Activated naive CD8-positive, alpha-beta T cell treated with anti-CD3 and anti-CD28 coated beads, Interleukin-2, amount 50 U/mL, for 24 hours (primary cell): Measurements from ENCODE around the gene WDR54.
"Not testable (repeated sequence)": the region's sequence is repeated elsewhere in the genome, so short reads cannot be mapped to it uniquely, and the experiment has no call there.

Experiments used
- ATAC-seq: fragments of 150-1000 bp; cut with Tn5 transposase; one replicate; pipeline ENCODE4 v1.10.0; 2021
- DNase-seq: peaks from one replicate; pipeline ENCODE4 v3.0.0; 2021
- H3K27ac Mint-ChIP-seq: one replicate; pipeline ENCODE4 v1.8.0; 2021; ENCODE audit warnings: mild to moderate bottlenecking, mixed read lengths
- H3K27me3 Mint-ChIP-seq: one replicate; pipeline ENCODE4 v1.8.0; 2021; ENCODE audit warnings: mixed read lengths
- H3K36me3 Mint-ChIP-seq: one replicate; pipeline ENCODE4 v1.8.0; 2021; ENCODE audit warnings: low read depth, mixed read lengths
- H3K4me1 Mint-ChIP-seq: one replicate; pipeline ENCODE4 v1.8.0; 2021; ENCODE audit warnings: mixed read lengths
- H3K4me3 Mint-ChIP-seq: one replicate; pipeline ENCODE4 v1.8.0; 2021; ENCODE audit warnings: mild to moderate bottlenecking, moderate library complexity, mixed read lengths
- H3K9me3 Mint-ChIP-seq: one replicate; pipeline ENCODE4 v1.8.0; 2021; ENCODE audit warnings: mixed read lengths

Gene WDR54

DNA sequence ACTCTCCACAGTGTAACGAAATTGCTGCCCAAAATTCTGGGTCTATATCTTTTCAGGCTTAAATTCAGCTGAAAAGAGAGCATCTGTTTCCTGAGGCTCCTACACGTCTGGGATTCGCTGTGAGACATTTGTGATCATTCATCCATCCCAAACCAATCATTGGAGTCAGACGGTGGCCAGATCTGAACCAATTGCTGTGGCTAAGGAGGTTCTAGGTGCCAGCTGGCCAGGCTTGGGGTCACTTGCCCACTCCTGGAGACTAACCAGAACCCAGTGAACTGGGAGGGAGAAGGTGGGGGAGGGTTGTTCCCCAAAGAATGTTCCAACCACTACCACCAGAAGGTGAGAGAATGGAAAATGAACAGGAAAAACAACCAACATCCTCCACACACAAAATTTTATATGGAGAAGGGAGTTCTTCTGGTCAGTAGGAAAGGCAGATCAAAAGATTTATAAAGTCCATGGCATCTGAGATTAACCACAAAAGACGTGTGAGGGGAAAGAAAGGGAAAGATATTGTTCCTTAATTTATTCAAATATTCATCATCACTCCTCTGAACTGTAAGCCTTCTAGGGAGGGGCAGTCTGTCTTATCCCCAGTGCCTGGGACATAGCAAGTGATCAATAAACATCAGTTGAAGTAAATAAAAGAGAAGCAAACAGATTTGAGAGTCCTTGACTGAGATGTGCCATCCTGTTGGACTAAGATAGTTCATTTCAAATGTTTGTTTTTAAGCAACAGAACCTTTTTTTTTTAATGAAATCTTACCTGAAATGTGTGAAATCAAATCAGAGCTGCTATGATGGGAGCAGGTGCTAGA lies 23.2 kb downstream of the WDR54 start:
- peaks cover 35% of the 10 kb centered on the region for H3K27me3 Mint-ChIP-seq
- H3K4me3 Mint-ChIP-seq = no peak overlapping the region
- H3K27ac Mint-ChIP-seq = no peak overlapping the region
- peaks cover 19% of the 10 kb centered on the region for H3K4me1 Mint-ChIP-seq
- ATAC-seq (no peak), DNase-seq (no peak)
- no peaks in the 10 kb centered on the region for H3K36me3 Mint-ChIP-seq
- no peaks in the 10 kb centered on the region for H3K9me3 Mint-ChIP-seq

DNA sequence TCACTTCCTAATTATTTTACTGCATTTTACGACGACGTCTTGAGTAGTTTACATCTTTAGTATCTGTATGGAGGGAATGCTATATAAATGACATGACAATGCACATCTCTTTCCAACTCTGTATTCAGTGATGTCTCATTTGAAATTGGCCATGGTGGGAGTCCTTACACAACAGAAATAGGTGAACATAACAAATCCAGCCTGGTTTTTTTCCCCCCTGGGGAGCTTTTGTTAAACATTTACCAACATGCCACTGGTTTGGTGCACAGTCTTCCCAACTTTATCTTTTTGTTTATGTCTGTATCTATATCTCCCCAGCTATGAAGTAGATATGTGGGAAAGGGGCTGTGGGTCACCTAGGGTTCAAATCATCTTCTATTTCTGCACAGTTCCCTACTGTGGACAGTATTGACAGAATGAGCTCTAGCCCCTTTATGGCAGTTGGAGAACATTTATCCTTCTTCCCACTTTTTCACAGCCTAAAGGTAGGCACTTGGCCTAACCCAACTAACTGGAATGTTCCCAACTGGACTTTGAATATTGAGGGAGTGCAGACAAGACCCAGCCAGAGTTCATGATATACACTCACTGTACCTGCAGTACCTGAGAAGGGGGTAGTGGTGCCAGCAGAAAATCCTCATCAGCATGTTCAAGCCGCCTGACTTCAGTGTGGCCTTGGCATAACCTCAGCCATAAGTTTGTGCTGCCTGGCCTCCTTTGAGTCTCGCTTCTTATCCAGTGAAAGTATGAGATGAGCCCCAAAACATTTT lies 25.9 kb downstream of the WDR54 start:
- Mint-ChIP-seq H3K27ac (no peak overlapping the region), H3K27me3 (peaks cover 18% of the 10 kb centered on the region), H3K9me3 (no peaks in the 10 kb centered on the region), H3K4me1 (peaks cover 11% of the 10 kb centered on the region), H3K36me3 (no peaks in the 10 kb centered on the region), H3K4me3 (no peak overlapping the region)
- ATAC-seq (no peak), DNase-seq (no peak)

DNA sequence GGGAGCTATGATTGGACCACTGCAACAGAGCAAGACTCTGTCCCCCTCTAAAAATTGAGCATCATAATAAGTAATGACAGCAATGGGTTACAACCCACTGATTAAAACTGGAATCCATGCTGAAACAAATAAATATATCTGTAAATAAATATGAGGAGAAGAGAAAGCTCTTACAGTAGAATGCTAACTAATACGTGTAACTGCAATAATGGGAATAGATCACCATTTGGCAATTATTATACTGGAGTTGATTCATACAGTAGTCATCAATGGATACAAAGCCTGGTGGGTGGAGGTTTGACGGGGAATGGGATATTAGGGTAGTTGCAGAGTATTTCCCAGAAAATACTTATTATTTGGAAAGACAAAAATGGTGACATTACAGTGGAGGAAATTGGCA lies 27.2 kb downstream of the WDR54 start:
- no peak for DNase-seq
- H3K27ac Mint-ChIP-seq = no peak overlapping the region
- no peaks in the 10 kb centered on the region for H3K9me3 Mint-ChIP-seq
- no peak for ATAC-seq
- H3K4me1 Mint-ChIP-seq = peaks cover 16% of the 10 kb centered on the region
- H3K36me3 Mint-ChIP-seq = no peaks in the 10 kb centered on the region
- H3K4me3 Mint-ChIP-seq = no peak overlapping the region
- H3K27me3 Mint-ChIP-seq = peaks cover 13% of the 10 kb centered on the region

DNA sequence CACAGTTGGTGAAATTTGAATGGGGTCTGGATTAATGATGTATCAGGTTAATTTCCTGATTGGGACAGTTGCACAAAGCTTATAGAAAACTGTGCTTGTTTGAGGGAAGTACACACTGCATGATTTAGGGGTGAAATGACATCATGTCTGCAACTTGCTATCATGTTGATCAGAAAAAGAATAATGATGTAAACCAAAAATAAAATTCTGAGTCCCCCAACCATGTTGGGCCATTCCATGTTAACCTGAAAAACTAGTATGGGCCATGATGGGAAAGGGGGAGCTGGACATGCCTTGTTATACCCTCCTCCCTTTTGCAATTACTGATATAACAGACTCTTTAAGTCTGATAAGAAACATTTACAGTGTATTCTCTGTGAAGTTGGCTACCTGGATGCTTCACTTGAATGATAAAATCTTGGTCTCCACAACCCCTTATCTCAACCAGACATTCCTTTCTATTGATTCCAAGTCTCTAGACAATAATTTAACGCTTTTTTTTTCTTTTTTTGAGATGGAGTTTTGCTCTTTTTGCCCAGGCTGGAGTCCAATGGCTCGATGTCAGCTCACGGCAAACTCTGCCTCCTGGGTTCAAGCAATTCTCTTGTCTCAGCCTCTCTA lies 29.1 kb downstream of the WDR54 start:
- Mint-ChIP-seq H3K36me3 (peaks cover 2% of the 10 kb centered on the region), H3K9me3 (no peaks in the 10 kb centered on the region), H3K4me3 (no peak overlapping the region), H3K4me1 (peaks cover 22% of the 10 kb centered on the region), H3K27ac (no peak overlapping the region), H3K27me3 (peaks cover under 1% of the 10 kb centered on the region)
- DNase-seq (no peak), ATAC-seq (no peak)

DNA sequence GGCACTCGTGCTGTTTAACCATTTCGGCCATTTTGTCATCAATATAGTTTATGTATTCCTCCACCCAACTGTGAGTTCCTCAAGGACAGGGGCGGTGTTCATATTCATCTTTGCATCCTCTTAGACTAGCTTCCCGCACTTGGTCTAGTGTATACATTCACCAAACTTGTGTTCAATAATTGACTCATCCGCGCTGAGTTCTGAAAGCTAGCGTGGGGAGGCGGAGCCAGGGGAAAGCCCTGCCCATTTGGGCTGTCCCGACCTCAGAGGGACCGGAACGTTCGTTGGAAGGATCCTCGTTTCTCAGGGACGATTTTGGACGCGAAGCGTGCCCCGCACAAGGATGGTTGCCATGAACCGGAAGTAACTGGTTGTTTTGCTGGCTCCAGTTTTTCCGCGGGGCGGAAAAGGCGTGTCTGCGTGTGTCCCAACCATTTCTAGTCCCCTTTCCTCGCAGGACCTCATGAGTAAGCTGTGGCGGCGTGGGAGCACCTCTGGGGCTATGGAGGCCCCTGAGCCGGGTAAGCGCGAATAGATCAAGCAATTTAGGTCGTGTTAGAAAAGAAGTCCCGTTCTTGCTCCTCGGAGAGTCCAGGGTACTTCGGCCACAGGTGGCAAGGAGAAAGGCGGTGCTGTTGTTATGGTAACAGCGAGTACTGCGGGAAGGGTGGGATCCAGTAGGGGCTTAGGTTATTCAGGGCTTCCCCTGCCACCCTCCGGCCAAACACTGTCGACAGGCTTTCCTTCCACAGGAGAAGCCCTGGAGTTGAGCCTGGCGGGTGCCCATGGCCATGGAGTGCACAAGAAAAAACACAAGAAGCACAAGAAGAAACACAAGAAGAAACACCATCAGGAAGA lies 33.4 kb downstream of the WDR54 start, which contains the start of gene INO80B:
Gene INO80B, plus strand, starts transcription at position 434 of the 858 bp plus-strand sequence. Its CDS starts 30 bp downstream, at position 464.
- H3K36me3 Mint-ChIP-seq = peaks cover 17% of the 10 kb centered on the region
- H3K27ac Mint-ChIP-seq = peak within 1 kb of the TSS; percentile 97
- peaks cover 2% of the 10 kb centered on the region for H3K27me3 Mint-ChIP-seq
- peaks cover 58% of the 10 kb centered on the region for H3K4me1 Mint-ChIP-seq
- no peaks in the 10 kb centered on the region for H3K9me3 Mint-ChIP-seq
- peak; percentile 96 for DNase-seq
- peak; percentile 55 for ATAC-seq
- peak within 1 kb of the TSS; percentile 98 for H3K4me3 Mint-ChIP-seq

DNA sequence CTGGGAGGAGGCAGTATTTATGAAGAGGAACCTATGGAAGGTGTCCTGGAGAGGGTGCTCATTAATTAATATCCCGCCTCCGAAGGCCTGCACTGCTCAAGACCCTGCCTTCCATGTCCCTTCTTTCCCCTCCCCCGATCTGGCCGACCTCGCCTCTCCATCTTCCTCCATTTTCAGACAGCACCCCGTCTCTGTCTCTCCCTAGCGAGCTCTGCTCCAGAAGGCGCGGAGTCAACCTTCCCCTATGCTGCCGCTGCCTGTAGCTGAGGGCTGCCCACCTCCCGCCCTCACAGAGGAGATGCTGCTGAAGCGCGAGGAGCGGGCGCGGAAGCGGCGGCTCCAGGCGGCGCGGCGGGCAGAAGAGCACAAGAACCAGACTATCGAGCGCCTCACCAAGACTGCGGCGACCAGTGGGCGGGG lies 35.6 kb downstream of the WDR54 start:
- DNase-seq = no peak

DNA sequence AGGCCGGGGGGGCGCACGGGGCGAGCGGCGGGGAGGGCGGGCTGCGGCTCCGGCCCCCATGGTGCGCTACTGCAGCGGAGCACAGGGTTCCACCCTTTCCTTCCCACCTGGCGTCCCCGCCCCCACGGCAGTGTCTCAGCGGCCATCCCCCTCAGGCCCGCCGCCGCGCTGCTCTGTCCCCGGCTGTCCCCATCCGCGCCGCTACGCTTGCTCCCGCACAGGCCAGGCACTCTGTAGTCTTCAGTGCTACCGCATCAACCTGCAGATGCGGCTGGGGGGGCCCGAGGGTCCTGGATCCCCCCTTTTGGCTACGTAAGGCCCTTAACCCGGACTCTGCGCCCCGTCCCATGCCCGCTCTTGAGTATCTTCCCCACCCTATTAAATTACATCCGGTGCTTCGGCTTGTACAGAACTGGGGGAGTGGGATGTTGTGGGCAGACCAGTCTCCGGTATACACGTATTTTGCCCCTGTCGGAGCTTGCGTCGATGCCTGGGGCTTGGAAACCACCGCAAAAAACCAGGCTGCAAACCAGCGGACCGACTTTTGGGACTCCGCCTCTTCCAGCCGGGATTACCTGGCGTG lies 36.1 kb downstream of the WDR54 start:
- Mint-ChIP-seq H3K4me1 (peaks cover 61% of the 10 kb centered on the region), H3K4me3 (peak overlapping the region; percentile 98), H3K36me3 (peaks cover 20% of the 10 kb centered on the region), H3K27me3 (peaks cover 2% of the 10 kb centered on the region), H3K9me3 (no peaks in the 10 kb centered on the region), H3K27ac (peak overlapping the region; percentile 97)
- DNase-seq = peak; percentile 87
- ATAC-seq = peak; percentile 41

More for the DNA sequence above, 35.6 kb downstream of the WDR54 start:
- Mint-ChIP-seq H3K27ac (peak overlapping the region; percentile 97), H3K4me3 (peak overlapping the region; percentile 98), H3K36me3 (peaks cover 17% of the 10 kb centered on the region), H3K27me3 (peaks cover 2% of the 10 kb centered on the region), H3K9me3 (no peaks in the 10 kb centered on the region), H3K4me1 (peaks cover 65% of the 10 kb centered on the region)
- ATAC-seq = no peak

DNA sequence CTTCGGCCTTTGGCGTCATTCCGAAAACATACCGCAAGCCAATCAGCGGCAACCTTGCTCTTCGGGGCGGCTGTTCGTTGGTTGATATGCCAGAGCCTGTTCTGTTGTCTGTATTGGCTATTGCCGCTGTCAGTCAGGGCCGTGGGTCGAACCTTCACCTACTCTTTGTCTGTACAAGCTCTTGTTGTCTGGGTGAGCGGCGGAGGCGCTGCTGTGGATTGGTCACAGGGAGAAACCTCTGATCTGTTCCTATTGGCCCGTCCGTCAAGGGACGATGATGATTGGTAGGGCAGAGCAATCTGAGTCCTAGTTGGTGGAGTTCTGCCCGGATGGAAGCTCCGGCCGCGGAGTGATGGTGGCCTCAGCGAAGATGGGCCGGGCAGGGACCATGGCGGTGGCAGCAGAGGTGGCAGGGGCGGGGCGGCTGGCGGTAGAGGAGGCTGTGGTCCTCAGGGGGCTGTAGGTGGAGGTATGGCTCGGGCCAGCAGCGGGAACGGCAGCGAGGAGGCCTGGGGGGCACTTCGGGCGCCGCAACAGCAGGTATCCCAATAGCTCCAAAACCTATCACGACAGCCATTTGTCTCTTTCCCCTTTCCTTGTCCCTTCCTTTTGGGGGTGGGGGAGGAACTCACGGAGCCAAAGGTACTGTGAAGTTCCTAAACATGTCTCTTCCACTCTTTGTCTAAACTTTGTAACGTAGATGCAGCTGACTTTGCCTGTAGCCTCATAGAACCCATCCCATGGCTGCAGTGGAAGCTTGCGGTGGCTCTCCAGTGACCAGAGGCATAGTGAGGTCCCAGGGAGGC lies 36.8 kb downstream of the WDR54 start, which contains the start of gene WBP1:
Gene WBP1, plus strand, starts transcription at position 307 of the 806 bp plus-strand sequence. Its CDS starts 165 bp downstream, at position 472.
- H3K4me1 Mint-ChIP-seq = peaks cover 62% of the 10 kb centered on the region
- no peaks in the 10 kb centered on the region for H3K9me3 Mint-ChIP-seq
- H3K36me3 Mint-ChIP-seq = peaks cover 21% of the 10 kb centered on the region
- peak; percentile 98 for DNase-seq
- ATAC-seq = peak; percentile 89
- peaks cover 2% of the 10 kb centered on the region for H3K27me3 Mint-ChIP-seq
- peak within 1 kb of the TSS; percentile 97 for H3K27ac Mint-ChIP-seq
- H3K4me3 Mint-ChIP-seq = peak within 1 kb of the TSS; percentile 98

DNA sequence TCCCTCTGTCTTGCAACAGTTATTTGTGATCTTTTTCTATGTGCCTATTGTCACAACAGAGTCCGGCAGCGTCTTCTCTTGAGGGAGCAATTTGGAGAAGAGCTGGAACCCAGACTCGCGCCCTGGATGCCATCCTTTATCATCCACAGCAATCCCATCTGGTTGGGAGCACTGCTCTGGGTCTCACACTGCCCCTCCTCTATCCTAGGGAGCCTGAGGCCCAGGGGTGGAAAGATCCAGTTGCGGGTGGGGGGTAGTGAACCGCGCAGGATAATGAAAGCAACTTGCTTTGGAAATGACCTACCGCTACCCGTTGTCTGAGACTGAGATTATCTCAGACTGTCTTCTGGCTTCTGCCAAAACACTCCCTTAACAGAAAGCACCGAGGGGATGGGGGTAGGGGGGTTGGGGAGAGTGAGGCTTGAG lies 37.4 kb downstream of the WDR54 start:
- ATAC-seq (no peak), DNase-seq (no peak)
- H3K36me3 Mint-ChIP-seq = peaks cover 22% of the 10 kb centered on the region
- peaks cover 67% of the 10 kb centered on the region for H3K4me1 Mint-ChIP-seq
- peak overlapping the region; percentile 97 for H3K27ac Mint-ChIP-seq
- peaks cover 2% of the 10 kb centered on the region for H3K27me3 Mint-ChIP-seq
- peak overlapping the region; percentile 98 for H3K4me3 Mint-ChIP-seq
- H3K9me3 Mint-ChIP-seq = no peaks in the 10 kb centered on the region

DNA sequence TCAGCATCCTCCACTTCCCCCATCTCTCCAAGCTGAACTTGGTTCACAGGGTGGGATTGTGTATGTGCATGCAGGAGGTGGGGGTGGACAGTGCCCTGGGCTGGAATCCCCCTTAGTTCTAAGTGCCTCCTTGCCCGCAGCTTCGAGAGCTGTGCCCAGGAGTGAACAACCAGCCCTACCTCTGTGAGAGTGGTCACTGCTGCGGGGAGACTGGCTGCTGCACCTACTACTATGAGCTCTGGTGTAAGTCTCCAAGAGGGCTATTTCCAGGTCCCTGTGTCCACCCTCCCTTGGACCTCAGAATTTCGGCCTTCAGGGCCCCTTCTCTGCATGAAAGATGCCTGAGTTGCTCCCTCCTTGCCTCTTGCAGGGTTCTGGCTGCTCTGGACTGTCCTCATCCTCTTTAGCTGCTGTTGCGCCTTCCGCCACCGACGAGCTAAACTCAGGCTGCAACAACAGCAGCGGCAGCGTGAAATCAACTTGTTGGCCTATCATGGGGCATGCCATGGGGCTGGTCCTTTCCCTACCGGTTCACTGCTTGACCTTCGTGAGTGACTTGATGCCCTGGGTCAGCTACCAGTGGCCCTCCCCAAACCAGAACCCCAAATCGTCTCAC lies 38.1 kb downstream of the WDR54 start:
- Mint-ChIP-seq H3K4me1 (peaks cover 65% of the 10 kb centered on the region), H3K27ac (peak overlapping the region; percentile 63), H3K36me3 (peaks cover 25% of the 10 kb centered on the region), H3K4me3 (peak overlapping the region; percentile 98)
- H3K9me3 Mint-ChIP-seq, DNase-seq, ATAC-seq, H3K27me3 Mint-ChIP-seq: not testable (repeated sequence)

DNA sequence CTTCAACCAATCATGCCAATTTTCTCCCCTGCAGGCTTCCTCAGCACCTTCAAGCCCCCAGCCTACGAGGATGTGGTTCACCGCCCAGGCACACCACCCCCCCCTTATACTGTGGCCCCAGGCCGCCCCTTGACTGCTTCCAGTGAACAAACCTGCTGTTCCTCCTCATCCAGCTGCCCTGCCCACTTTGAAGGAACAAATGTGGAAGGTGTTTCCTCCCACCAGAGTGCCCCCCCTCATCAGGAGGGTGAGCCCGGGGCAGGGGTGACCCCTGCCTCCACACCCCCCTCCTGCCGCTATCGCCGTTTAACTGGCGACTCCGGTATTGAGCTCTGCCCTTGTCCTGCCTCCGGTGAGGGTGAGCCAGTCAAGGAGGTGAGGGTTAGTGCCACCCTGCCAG lies 38.7 kb downstream of the WDR54 start:
- Mint-ChIP-seq H3K4me3 (peak overlapping the region; percentile 98), H3K4me1 (peaks cover 60% of the 10 kb centered on the region), H3K36me3 (peaks cover 23% of the 10 kb centered on the region)
- H3K9me3 Mint-ChIP-seq, DNase-seq, ATAC-seq, H3K27me3 Mint-ChIP-seq, H3K27ac Mint-ChIP-seq: not testable (repeated sequence)

DNA sequence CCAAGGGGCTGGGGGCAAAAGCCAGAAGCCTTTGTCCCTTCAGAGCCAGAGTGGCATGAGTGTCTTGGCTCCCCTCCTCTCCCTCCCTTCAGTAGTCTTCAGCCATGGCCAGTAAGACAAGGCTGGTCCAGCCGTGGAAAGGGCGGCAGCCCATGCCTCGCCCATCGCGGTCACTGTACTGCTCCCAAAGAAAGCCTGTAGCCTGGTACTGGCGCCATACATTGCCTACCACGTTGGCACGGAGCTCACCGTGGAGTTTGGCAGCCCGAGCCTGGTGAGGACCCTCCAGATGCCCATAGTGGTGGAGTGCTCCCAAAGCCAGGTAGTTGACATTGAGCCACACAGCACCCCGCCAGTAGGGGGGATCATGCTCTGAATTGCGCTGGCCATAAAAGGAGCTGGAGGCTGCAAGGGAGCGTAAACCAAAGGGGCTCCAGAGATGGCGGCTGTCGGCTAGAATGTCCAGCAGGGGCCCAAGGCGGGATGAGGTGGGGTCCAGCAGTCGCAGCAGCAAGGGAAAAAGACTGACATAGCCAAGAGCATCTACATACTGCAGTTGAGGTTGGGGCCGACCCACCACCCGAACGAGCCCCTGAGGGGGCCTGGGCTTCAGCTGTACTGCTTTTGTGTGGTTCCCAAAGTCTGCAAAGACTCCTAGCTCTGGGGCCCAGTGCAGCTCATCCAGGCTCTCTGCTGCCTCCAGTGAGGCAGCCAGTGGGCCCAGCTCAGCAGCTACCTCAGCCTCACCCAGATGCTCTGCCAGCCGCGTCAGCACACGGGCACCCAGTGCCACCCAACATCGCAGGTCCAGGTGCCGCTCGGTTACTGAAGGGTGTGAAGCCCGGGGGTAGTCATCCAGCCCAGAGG lies 39.9 kb downstream of the WDR54 start:
- Mint-ChIP-seq H3K9me3 (no peaks in the 10 kb centered on the region), H3K27me3 (peaks cover 2% of the 10 kb centered on the region), H3K4me3 (no peak overlapping the region), H3K27ac (no peak overlapping the region), H3K36me3 (peaks cover 20% of the 10 kb centered on the region), H3K4me1 (peaks cover 53% of the 10 kb centered on the region)
- DNase-seq (no peak), ATAC-seq (no peak)
